Midbrain (tissue), 1 donor: ENCODE data around the gene SMIM41.
A peak's percentile ranks its signal among the peaks of the same experiment; 100 is the strongest.

Experiments
- DNase-seq: peaks from one replicate; lab custom pipeline; 2025; lab: John Stamatoyannopoulos, UW

Gene SMIM41

GRCh38 chr12:52050758-52051541, 28.6 kb upstream of the SMIM41 start, which contains the start of gene NR4A1:
TSS of gene NR4A1 (plus strand) at chr12:52051442. CDS start at chr12:52054329, 2,887 bp downstream.
- DNase-seq, result peak; percentile 86

DNA sequence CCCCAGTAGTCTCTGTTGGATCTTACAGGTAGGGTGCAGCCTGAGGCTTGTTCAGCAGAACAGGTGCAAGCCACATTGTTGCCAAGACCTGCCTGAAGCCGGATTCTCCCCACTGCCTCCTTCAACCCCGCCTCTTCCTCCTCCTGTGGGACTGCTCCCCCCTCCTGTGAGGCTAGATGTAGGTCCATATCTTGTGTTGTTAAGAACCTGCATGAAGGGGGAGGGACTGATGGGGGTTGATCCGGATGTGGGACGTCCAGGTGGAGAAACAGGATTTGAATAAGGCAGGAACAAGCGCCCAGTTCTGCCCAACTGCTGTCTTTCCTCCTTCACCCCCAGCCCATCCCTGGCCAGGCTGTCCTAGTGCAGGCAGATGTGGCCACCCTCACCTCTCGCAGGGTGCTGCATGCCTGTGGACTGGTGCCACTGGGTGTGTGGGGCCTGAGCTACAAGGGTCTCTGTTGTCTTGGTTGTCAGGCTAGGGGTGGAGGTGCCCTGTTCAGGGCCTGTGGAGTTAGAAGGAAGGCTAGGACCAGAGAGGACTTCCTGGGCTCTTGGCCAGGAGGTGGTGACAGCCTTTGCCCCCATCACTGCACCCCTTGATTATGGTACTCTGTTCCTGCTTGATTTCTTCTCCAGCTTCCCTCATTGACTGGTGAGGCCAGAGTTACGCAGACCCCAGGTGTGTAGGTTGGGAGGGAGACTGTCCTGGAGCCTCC, 26.9 kb upstream of the SMIM41 start:
- no peak for DNase-seq

DNA sequence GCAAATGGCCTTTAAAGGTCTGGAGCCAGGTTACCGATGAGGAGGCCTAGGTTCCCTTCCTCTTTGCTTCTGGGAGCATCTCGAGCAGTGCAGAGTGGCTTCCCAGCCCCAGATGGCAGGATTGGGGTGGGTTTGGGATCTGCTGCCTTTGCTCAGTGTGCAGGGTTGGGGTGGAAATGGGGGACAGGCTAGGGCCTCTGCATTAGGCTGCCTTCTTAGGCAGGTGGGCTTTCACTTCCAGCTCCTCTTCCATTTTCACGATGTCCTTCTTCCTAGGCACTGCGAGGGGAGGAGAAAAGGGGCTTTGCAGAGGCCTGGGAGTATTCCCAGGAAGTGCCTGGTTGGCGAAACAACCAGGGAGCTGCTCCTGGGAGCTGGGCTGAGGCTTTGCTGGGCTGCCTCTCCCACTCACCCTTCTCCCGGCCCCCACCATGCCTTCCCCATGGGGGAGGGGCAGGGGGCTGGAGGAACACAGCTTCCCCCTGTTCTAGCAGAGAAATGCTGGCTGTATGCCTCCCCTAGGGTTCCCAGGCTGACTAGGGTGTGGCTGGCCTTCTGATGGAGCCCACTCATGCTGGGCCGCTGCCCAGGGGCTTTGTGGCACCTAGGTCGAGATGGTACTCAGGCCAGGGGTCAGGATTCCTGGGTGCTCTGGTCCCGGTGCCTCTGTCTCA, 25.8 kb upstream of the SMIM41 start:
- no peak for DNase-seq

DNA sequence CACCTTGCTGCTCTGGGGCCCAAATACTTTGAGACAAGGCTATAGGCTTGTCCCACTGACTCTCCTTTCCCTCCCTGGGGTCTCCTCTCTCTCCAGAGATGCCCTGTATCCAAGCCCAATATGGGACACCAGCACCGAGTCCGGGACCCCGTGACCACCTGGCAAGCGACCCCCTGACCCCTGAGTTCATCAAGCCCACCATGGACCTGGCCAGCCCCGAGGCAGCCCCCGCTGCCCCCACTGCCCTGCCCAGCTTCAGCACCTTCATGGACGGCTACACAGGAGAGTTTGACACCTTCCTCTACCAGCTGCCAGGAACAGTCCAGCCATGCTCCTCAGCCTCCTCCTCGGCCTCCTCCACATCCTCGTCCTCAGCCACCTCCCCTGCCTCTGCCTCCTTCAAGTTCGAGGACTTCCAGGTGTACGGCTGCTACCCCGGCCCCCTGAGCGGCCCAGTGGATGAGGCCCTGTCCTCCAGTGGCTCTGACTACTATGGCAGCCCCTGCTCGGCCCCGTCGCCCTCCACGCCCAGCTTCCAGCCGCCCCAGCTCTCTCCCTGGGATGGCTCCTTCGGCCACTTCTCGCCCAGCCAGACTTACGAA, 25.2 kb upstream of the SMIM41 start:
- DNase-seq, result no peak

DNA sequence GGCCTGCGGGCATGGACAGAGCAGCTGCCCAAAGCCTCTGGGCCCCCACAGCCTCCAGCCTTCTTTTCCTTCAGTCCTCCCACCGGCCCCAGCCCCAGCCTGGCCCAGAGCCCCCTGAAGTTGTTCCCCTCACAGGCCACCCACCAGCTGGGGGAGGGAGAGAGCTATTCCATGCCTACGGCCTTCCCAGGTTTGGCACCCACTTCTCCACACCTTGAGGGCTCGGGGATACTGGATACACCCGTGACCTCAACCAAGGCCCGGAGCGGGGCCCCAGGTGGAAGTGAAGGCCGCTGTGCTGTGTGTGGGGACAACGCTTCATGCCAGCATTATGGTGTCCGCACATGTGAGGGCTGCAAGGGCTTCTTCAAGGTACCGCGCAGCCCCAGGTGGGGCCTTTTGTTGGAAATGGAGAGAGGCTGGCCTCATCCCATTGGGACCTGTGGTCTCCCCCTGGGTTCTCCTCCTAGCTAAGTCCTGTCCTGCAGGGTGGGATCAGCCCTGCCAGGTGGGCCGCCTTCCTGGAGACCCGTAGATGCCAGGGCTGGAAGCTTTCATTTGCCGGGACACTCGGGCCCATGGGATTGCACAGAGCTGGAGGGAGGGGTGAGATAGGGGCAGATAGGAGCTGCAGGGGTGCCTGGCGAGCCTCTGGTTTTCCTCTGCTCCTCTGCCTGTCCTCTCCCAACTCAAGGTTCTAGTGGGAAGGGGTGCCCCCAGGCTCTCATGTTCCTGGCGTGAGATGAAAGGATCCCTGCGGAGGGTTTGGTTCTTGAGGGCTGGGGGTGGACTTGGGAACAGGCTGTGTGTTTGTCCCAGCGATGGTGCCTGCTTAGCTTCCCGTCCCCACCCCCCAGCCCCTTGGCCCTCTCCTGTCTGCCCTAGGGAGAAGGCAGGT, 24.4 kb upstream of the SMIM41 start:
- DNase-seq, result no peak

GRCh38 chr12:52055731-52056711, 23.5 kb upstream of the SMIM41 start:
- DNase-seq, result peak; percentile 67

DNA sequence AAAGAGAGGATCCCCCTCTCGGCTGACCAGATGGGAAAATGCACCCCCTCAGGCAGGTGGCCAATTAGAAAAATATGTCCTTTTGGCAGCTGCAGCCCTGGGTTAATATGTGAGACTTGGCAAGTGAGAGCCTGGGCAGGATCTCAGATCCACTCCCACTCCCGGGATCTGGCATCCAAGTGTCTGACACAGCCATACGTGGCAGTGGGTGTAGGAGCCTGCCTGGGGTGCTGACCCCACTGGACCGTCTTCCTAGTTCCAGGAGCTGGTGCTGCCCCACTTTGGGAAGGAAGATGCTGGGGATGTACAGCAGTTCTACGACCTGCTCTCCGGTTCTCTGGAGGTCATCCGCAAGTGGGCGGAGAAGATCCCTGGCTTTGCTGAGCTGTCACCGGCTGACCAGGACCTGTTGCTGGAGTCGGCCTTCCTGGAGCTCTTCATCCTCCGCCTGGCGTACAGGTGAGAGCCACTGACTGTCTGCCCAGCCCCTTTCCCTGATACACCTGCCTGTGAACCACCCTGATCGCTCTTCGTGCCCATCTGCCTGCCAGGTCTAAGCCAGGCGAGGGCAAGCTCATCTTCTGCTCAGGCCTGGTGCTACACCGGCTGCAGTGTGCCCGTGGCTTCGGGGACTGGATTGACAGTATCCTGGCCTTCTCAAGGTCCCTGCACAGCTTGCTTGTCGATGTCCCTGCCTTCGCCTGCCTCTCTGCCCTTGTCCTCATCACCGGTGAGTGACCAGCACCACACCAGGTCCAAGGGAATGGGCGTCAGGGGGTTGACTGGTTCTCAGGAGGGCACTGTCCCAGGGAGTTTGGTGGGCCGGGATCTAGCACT, 22.5 kb upstream of the SMIM41 start:
- DNase-seq, result no peak

GRCh38 chr12:52057638-52058576, 21.6 kb upstream of the SMIM41 start:
- DNase-seq, result no peak

DNA sequence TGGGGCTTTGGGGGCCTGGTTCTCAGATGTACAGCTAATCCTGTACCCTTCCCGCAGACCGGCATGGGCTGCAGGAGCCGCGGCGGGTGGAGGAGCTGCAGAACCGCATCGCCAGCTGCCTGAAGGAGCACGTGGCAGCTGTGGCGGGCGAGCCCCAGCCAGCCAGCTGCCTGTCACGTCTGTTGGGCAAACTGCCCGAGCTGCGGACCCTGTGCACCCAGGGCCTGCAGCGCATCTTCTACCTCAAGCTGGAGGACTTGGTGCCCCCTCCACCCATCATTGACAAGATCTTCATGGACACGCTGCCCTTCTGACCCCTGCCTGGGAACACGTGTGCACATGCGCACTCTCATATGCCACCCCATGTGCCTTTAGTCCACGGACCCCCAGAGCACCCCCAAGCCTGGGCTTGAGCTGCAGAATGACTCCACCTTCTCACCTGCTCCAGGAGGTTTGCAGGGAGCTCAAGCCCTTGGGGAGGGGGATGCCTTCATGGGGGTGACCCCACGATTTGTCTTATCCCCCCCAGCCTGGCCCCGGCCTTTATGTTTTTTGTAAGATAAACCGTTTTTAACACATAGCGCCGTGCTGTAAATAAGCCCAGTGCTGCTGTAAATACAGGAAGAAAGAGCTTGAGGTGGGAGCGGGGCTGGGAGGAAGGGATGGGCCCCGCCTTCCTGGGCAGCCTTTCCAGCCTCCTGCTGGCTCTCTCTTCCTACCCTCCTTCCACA, 20.7 kb upstream of the SMIM41 start:
- peak; percentile 28 for DNase-seq

GRCh38 chr12:52059582-52060497, 19.7 kb upstream of the SMIM41 start:
- no peak for DNase-seq

DNA sequence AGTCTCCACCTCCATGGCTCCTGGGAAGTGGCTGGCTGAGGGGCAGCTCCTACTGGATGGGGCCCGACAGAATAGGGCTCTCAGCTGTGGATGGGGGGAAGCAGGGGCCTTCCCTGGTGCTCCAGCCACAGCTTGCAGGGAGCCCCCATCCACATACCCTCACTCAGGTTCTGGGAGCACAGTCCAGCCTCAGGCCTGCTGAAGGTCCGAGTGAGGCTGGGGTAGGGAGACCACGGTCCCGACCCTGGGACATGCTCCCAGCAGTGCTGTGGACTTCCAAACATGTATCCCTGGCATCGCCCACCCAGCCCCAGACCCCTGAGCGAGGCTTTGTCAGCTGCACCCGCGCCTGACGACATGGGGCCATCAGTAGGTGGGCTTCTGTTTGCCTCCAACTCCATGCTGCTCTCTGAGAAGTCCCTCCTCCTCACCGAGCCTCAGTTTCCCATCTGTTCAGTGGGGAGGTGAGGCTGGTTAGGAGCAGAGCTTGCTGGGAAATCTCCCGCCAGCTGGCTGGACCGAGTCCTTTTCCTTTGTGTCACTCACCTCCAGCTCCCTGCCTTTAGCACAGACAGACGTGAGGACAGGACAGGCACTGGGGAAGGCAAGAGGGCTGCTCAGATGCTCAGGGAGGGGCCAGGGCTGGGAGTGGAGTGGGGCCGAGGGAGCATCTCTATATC, 18.9 kb upstream of the SMIM41 start:
- no peak for DNase-seq

- peak; percentile 92 for DNase-seq
Measured at GRCh38 chr12:52061470-52062166, 17.9 kb upstream of the SMIM41 start.

GRCh38 chr12:52062167-52063081, 17.1 kb upstream of the SMIM41 start:
- DNase-seq, result no peak
